Measurements from ENCODE around the gene HID1.
A peak's percentile ranks its signal among the peaks of the same experiment; 100 is the strongest.
"Not testable (repeated sequence)": the region's sequence is repeated elsewhere in the genome, so short reads cannot be mapped to it uniquely, and the experiment has no call there.

Gene HID1

GRCh38 chr17:74999523-74999922, 27.0 kb upstream of the HID1 start:
- no peak for DNase-seq

GRCh38 chr17:74998783-74999182, 26.2 kb upstream of the HID1 start:
- DNase-seq, result no peak

GRCh38 chr17:74995847-74996246, 23.3 kb upstream of the HID1 start:
- DNase-seq, result no peak

- DNase-seq, result no peak
Observed at GRCh38 chr17:74994440-74994839, 21.9 kb upstream of the HID1 start.

- no peak for DNase-seq
Observed at GRCh38 chr17:74992223-74992622, 19.7 kb upstream of the HID1 start.

- no peak for DNase-seq
Observed at GRCh38 chr17:74990581-74991105, 18.1 kb upstream of the HID1 start.

- no peak for DNase-seq
Observed at GRCh38 chr17:74987909-74988711, 15.6 kb upstream of the HID1 start.

- peak; percentile 79 for DNase-seq
Observed at GRCh38 chr17:74987418-74987908, 14.9 kb upstream of the HID1 start, which contains the start of gene CDR2L. Gene CDR2L, plus strand, starts transcription at chr17:74987632. Its CDS starts 412 bp downstream, at chr17:74988044.

GRCh38 chr17:74986206-74986576, 13.6 kb upstream of the HID1 start:
- DNase-seq, result no peak

- DNase-seq, result not testable (repeated sequence)
Observed at GRCh38 chr17:74982663-74983313, 10.2 kb upstream of the HID1 start.

GRCh38 chr17:74981979-74982662, 9.6 kb upstream of the HID1 start:
- DNase-seq, result peak; percentile 59

GRCh38 chr17:74981318-74981978, 8.9 kb upstream of the HID1 start:
- no peak for DNase-seq

- DNase-seq, result no peak
Observed at GRCh38 chr17:74979408-74980146, 7.0 kb upstream of the HID1 start.

- no peak for DNase-seq
Observed at GRCh38 chr17:74978240-74978639, 5.7 kb upstream of the HID1 start.

- no peak for DNase-seq
Observed at GRCh38 chr17:74977802-74978201, 5.2 kb upstream of the HID1 start.

GRCh38 chr17:74975943-74976342, 3.4 kb upstream of the HID1 start:
- no peak for DNase-seq

- DNase-seq, result no peak
Observed at GRCh38 chr17:74972973-74973328, 392 bp upstream of the HID1 start.

- DNase-seq, result no peak
Observed at GRCh38 chr17:74971842-74972106, 785 bp downstream of the HID1 start.

GRCh38 chr17:74971069-74971841, 1.3 kb downstream of the HID1 start:
- no peak for DNase-seq

GRCh38 chr17:74970395-74970794, 2.2 kb downstream of the HID1 start:
- no peak for DNase-seq

GRCh38 chr17:74969501-74969900, 3.1 kb downstream of the HID1 start:
- not testable (repeated sequence) for DNase-seq

- DNase-seq, result no peak
Observed at GRCh38 chr17:74968361-74968780, 4.2 kb downstream of the HID1 start.

Measured in NCI-H446 treated with DMSO at 0.1 percent for 48 hours (cell line).